Psoas muscle (tissue), 8 donors: ENCODE results near the gene PHC2. TPM values are rescaled to one million over a fixed set of nuclear protein-coding genes. Genes with fewer than 3 reads are reported as not detected.

ENCODE experiments used
- ATAC-seq, 4 donors: fragments of 200-7000 bp; cut with Tn5 transposase; one replicate each; pipeline ENCODE4 v1.9.1; 2020; ENCODE audit warnings: moderate library complexity in 3 of 4, mild to moderate bottlenecking in 2 of 4
- DNase-seq, 2 donors: peaks; one replicate each; pipeline ENCODE4 v3.0.0-alpha.2; 2020
- H3K27ac ChIP-seq: fragments of 200-600 bp; one replicate; pipeline ENCODE4 v1.8.0; 2022
- H3K27me3 ChIP-seq, 3 donors: fragments of 200-600 bp in 1 of 3; one replicate each; pipeline versions ENCODE4 v1.6.1 to v1.8.0; 2013 to 2022; ENCODE audit warnings: low read length in 2 of 3, mild to moderate bottlenecking in 2 of 3, moderate library complexity in 1 of 3; ENCODE audit not compliant: insufficient read depth in 3 of 3
- H3K36me3 ChIP-seq, 2 donors: fragments of 200-600 bp in 1 of 2; one replicate each; pipeline versions ENCODE4 v1.6.1 to v1.8.0; 2013 to 2022; ENCODE audit warnings: low read depth in 1 of 2, mild to moderate bottlenecking in 1 of 2, moderate library complexity in 1 of 2; ENCODE audit not compliant: insufficient read depth in 1 of 2
- H3K4me1 ChIP-seq: fragments of 200-600 bp; one replicate; pipeline ENCODE4 v1.8.0; 2022
- H3K4me3 ChIP-seq: fragments of 200-600 bp; one replicate; pipeline ENCODE4 v1.8.0; 2022; ENCODE audit warnings: mild to moderate bottlenecking
- H3K9me3 ChIP-seq: fragments of 200-600 bp; one replicate; pipeline ENCODE4 v1.8.0; 2022
- whole genome bisulfite sequencing, 3 donors: extraction: QIAGEN DNeasy Blood & Tissue Kit; methylation state at CpG; one replicate each; pipeline versions ENCODE4 v1.1.6 to v1.1.7; 2013; 5-methylcytosine and 5-hydroxymethylcytosine counted together
- intact Hi-C, 2 donors: fragments of 100-400 bp; cut with DNase I; formaldehyde crosslinking; loops; one replicate each; pipeline versions ENCODE4 v1.11.0 to v1.14.2; 2022
- polyA plus RNA-seq, 3 donors: library from polyadenylated mRNA; stranded (reverse); fragments of 200-250 nt; gene quantifications; one replicate each; pipeline ENCODE4 v1.2.3, GENCODE V29; 2013
- total RNA-seq, 4 donors: library from RNA; stranded (reverse); fragmentation: NEBNext Ultra II Directional in 2 of 4; extraction: Animal tissue kit (Norgen Biotek cat#: 25700) in 2 of 4; gene quantifications; one replicate each; pipeline versions ENCODE4 v1.2.1 to v1.2.4, GENCODE V29; 2021 to 2023
- TF ChIP-seq, protein P1 (sequence below): fragments of 200-600 bp; IDR thresholded peaks from one replicate; pipeline ENCODE4 v1.8.0; 2022; ENCODE audit warnings: antibody characterized with exemption
- donor health status: healthy with polysubstance abuse.
- donor health status: DM: no; HTN: no; CAD: no; lungs with moderate emphysema.
- donor health status: Bipolar disorder and iron deficiency.
- donor health status: healthy.
- donor health status: DM: yes; HTN: yes; CAD: no.
- donor health status: DM: no; HTN: no; CAD: no.
- donor health status: DM: no; HTN: no; CAD: no.
- donor health status: DM: yes; HTN: yes; CAD: no.

The PHC2 gene
- total and polyA plus RNA-seq, 7 donors, result 74.1 to 427 (median 338) TPM

DNA sequence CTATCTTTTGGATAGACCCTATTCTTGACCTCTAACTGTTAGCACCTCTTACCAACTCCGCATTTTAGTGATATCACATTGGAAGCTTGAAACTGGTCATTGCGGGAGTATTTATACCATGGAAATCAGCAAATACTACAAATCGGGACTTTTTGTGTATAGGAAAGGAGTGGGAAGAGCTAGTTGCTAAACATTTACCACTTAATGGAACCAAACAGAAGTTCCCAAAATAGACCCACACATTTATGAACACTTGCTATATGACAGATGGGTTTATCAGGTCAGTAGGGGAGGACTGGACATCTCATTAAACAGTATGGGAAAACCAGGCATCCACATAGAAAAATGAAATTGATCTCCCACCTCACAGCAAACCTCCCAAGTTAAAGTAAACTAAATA, 29.4 kb downstream of the PHC2 start:
- no peak overlapping the region for H3K4me3 ChIP-seq
- H3K4me1 ChIP-seq, result peaks cover 28% of the 10 kb centered on the region
- no peaks in the 10 kb centered on the region for H3K36me3 ChIP-seq
- WGBS, 3 donors, result 97 to 98% (median 97%) methylated on average over 3 of the region's 3 CpGs
- H3K27ac ChIP-seq, result no peak overlapping the region
- intact Hi-C loops, result no loop called here
- ATAC-seq (no peak), DNase-seq (no peak)
- TF ChIP-seq, protein P1, sequence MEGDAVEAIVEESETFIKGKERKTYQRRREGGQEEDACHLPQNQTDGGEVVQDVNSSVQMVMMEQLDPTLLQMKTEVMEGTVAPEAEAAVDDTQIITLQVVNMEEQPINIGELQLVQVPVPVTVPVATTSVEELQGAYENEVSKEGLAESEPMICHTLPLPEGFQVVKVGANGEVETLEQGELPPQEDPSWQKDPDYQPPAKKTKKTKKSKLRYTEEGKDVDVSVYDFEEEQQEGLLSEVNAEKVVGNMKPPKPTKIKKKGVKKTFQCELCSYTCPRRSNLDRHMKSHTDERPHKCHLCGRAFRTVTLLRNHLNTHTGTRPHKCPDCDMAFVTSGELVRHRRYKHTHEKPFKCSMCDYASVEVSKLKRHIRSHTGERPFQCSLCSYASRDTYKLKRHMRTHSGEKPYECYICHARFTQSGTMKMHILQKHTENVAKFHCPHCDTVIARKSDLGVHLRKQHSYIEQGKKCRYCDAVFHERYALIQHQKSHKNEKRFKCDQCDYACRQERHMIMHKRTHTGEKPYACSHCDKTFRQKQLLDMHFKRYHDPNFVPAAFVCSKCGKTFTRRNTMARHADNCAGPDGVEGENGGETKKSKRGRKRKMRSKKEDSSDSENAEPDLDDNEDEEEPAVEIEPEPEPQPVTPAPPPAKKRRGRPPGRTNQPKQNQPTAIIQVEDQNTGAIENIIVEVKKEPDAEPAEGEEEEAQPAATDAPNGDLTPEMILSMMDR, result no peak
- no peaks in the 10 kb centered on the region for H3K9me3 ChIP-seq
- H3K27me3 ChIP-seq, result no peaks in the 10 kb centered on the region

DNA sequence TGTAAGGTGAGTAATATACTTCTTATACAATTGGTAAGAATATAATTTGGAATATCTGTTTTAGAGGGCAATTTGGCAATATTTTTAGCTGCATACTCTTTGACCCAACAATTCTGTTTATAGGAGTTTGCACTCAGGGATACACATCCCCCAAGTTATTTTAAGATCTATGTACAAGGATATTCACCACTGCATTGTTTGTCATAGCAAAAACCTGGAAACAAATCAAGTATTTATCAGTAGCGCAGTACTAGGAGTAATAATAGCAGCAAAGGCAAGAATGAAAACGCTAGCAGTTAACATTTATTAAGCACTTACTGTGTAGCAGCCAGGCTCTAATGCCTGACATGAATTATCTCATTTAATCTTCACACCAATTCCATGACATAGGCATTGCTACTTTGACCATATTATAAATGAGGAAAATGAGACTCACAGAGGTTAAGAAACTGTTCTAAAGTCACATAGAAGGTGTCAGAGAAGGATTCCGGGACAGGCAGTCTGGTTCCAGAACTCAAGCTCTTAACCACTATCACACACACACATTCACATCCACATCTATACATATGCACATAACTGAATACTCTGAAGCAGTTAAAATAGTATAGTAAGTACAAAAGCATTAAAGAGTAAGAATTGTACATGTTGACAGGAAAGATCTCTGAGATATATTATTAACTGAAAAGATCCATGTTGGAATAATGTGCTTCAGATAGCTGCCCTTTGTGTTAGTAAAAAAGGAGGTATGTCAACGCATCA, 30.6 kb downstream of the PHC2 start:
- DNase-seq, result no peak
- H3K4me1 ChIP-seq, result peaks cover 28% of the 10 kb centered on the region
- intact Hi-C loops, result no loop called here
- 45 to 48% (median 46%) methylated on average over 4 of the region's 4 CpGs for WGBS, 3 donors
- H3K9me3 ChIP-seq, result no peaks in the 10 kb centered on the region
- H3K27me3 ChIP-seq, result no peaks in the 10 kb centered on the region
- H3K4me3 ChIP-seq, result no peak overlapping the region
- peak overlapping the region; percentile 75 for H3K27ac ChIP-seq
- no peaks in the 10 kb centered on the region for H3K36me3 ChIP-seq
- peak; percentile 87 to 92 (median 90) for ATAC-seq
- TF ChIP-seq, protein P1, result no peak

GRCh38 chr1:33399375-33399774, 31.5 kb downstream of the PHC2 start:
- Histone ChIP-seq H3K4me1 (peaks cover 28% of the 10 kb centered on the region), H3K27me3 (no peaks in the 10 kb centered on the region), H3K36me3 (no peaks in the 10 kb centered on the region), H3K4me3 (no peak overlapping the region), H3K9me3 (no peaks in the 10 kb centered on the region), H3K27ac (peak overlapping the region; percentile 75)
- TF ChIP-seq, protein P1, result no peak
- intact Hi-C loops, result no loop called here
- ATAC-seq, result peak; percentile 26 to 51 (median 31)
- WGBS, 3 donors, result 25 to 43% (median 25%) methylated on average over 3 of the region's 3 CpGs
- no peak for DNase-seq

DNA sequence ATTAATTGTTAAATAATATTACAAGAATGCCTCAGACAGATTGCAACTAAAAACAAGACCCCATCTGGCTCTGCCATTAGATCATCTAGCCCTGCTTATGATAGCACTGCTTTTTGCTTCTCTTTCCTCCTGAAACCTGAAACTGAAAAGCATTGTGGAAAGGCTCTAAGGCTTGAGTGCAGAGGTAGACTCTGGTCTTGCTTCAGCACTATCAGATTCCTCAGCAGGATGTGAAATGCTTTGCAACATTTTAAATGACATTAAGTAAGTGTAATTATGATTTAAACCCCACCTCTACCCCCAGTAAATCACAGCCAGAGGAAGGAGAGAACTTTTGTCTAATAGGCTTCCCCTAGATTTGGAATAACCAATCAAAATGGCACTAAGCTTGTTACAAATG, 32.9 kb downstream of the PHC2 start:
- H3K27me3 ChIP-seq, result no peaks in the 10 kb centered on the region
- DNase-seq (no peak), ATAC-seq (no peak)
- H3K4me1 ChIP-seq, result peaks cover 39% of the 10 kb centered on the region
- H3K27ac ChIP-seq, result no peak overlapping the region
- no peaks in the 10 kb centered on the region for H3K9me3 ChIP-seq
- H3K36me3 ChIP-seq, result no peaks in the 10 kb centered on the region
- intact Hi-C loops, result no loop called here
- TF ChIP-seq, protein P1, result no peak
- no peak overlapping the region for H3K4me3 ChIP-seq

DNA sequence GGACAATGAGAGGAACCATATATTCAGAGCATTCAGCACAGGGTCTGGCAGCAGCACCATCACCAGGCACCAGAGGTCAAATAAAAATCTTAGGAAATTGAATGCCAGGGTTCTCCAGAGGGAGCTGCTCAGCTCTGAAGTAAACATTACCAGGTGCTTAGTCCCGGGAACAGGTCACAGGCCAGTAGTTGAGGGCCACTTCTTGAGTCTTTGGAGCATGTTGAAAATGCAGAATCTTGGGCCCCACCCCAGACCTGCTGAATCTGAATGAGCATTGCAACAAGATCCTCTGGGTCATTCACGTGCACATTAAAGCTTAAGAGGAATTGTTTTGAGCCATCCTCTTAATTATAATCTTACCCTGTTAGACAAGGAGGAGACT, 33.8 kb downstream of the PHC2 start:
- H3K36me3 ChIP-seq, result no peaks in the 10 kb centered on the region
- TF ChIP-seq, protein P1, result no peak
- ATAC-seq (no peak), DNase-seq (no peak)
- H3K4me1 ChIP-seq, result peaks cover 39% of the 10 kb centered on the region
- intact Hi-C loops, result no loop called here
- no peak overlapping the region for H3K4me3 ChIP-seq
- H3K27me3 ChIP-seq, result no peaks in the 10 kb centered on the region
- WGBS, 3 donors, result 67 to 81% (median 75%) methylated on average over 2 of the region's 2 CpGs
- no peaks in the 10 kb centered on the region for H3K9me3 ChIP-seq
- H3K27ac ChIP-seq, result no peak overlapping the region
